Esophagus mucosa (tissue), 1 donor: Measurements from ENCODE around the gene MET. TPM values are rescaled to one million over a fixed set of nuclear protein-coding genes. Genes with fewer than 3 reads are reported as not detected.

ENCODE experiments used
- ATAC-seq: fragments of 200-7000 bp; cut with Tn5 transposase; one replicate; pipeline ENCODE4 v1.9.1; 2020
- total RNA-seq: library from RNA; stranded (reverse); gene quantifications from one replicate; pipeline ENCODE4 v1.2.4, GENCODE V29; 2023
- donor health status: DM: yes; HTN: yes; CAD: no.

Gene MET
- total RNA-seq, 1 donor from 2014 or later: 10.4 TPM

DNA sequence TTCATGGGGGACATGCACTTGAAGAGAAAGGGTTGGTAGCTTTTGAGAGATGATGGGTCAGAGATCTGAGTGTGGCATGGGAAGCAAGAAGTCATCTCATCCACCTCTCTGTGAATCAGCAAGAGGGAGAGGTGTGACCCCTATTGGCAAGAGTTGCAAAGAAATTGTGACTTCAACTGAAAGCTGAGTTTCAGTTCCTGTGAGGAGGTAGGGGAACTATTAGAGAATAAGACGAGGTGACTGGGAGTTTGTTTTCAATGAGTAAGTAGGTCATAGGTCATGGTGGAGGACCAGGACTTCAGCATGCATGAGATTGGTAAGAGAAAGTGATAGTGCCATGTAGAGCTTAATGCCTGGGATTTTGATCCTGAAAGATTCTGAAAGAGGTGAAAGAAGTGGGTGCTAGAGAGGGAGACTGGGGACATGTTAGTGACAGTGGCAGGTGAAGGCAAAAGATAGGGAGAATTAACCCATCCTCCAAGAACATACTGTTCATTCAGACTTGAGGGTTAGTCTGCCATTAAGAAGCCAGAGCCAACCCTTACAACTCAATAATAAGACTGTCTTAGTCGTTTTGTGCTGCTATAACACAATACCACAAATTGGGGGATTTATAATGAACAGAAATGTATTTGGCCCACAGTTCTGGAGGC, 114.9 kb downstream of the MET start:
- peak; percentile 70 for ATAC-seq

GRCh38 chr7:116787881-116788280, 115.9 kb downstream of the MET start:
- no peak for ATAC-seq

- no peak for ATAC-seq
Measured at GRCh38 chr7:116788572-116789197, 116.7 kb downstream of the MET start.

- ATAC-seq: no peak
Measured at GRCh38 chr7:116790025-116790424, 118.0 kb downstream of the MET start.

- peak; percentile 96 for ATAC-seq
Measured at GRCh38 chr7:116792813-116793212, 120.8 kb downstream of the MET start.

GRCh38 chr7:116793795-116794340, 121.9 kb downstream of the MET start:
- no peak for ATAC-seq

GRCh38 chr7:116796471-116796870, 124.5 kb downstream of the MET start:
- no peak for ATAC-seq

- ATAC-seq: peak; percentile 80
Measured at GRCh38 chr7:116797612-116798011, 125.6 kb downstream of the MET start.

GRCh38 chr7:116798232-116798631, 126.2 kb downstream of the MET start:
- ATAC-seq: no peak

DNA sequence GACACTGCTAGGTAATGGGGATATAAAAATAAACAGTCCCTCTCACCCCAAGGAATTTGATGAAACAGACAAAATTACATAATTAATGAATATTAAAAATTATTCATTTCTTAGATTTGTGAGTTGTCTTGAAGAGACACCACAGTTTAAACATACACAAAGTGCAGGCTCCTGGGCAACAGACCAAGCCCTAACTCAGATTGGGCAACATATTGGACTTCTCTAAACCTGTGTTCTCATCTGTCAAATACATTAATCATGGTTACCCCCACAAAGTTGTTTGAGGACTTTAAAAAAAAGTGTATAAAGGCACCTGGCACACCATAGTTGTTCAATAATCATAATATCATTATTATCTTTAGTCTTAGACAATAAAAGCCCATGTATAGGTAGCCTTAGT, 127.9 kb downstream of the MET start:
- no peak for ATAC-seq

- no peak for ATAC-seq
Measured at GRCh38 chr7:116800594-116800993, 128.6 kb downstream of the MET start.

GRCh38 chr7:116801092-116801710, 129.2 kb downstream of the MET start:
- peak; percentile 81 for ATAC-seq

DNA sequence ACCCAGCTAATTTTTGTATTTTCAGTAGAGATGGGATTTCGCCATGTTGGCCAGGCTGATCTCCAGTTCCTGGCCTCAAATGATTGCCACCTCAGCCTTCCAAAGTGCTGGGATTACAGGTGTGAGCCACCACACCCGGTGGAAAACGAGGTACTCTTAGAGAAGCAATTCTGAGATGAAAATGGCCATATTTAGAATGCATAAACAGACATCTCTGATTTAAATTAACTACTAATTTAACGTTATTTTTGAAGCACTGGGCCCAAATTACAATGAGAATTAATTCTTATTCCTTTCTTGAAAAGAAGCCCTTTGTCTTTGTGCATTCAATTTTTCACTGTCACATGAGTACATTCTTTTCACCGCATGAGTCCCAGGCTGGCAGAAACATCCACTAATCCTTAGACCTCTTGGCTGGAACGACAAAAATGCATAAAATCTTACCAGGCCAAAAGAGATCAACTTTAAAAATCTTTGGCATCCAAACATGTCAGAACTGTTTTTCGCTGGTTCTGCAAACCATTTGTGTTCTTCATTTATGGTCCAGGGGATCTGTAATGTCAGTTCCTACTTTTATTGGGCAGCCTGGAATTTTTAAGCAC, 130.2 kb downstream of the MET start:
- ATAC-seq: no peak

DNA sequence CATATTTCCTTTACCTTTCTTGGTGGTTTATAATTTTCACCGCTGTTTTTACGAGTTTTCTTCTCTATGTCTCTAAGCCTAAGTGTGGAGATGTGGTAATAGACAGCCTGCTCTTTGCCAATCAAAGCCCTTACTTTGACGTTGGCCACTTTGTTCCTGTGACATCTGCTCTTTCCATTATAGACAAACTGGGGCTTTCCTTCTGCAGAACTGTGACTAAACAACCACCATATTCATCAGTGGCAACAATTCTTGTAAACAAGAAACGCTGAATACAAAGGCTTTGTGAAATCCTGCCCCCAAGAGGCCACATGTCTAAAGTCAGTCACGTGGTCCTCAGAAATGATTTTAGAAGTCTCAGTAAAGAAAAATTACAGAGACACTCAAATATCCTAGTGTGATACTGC, 130.8 kb downstream of the MET start:
- peak; percentile 63 for ATAC-seq

- ATAC-seq: no peak
Measured at GRCh38 chr7:116804471-116804870, 132.5 kb downstream of the MET start.

GRCh38 chr7:116805100-116805544, 133.1 kb downstream of the MET start:
- ATAC-seq: no peak

GRCh38 chr7:116806046-116806944, 134.3 kb downstream of the MET start:
- ATAC-seq: no peak

- no peak for ATAC-seq
Measured at GRCh38 chr7:116807011-116807560, 135.1 kb downstream of the MET start.

- ATAC-seq: peak; percentile 75
Measured at GRCh38 chr7:116809636-116810266, 137.8 kb downstream of the MET start.

DNA sequence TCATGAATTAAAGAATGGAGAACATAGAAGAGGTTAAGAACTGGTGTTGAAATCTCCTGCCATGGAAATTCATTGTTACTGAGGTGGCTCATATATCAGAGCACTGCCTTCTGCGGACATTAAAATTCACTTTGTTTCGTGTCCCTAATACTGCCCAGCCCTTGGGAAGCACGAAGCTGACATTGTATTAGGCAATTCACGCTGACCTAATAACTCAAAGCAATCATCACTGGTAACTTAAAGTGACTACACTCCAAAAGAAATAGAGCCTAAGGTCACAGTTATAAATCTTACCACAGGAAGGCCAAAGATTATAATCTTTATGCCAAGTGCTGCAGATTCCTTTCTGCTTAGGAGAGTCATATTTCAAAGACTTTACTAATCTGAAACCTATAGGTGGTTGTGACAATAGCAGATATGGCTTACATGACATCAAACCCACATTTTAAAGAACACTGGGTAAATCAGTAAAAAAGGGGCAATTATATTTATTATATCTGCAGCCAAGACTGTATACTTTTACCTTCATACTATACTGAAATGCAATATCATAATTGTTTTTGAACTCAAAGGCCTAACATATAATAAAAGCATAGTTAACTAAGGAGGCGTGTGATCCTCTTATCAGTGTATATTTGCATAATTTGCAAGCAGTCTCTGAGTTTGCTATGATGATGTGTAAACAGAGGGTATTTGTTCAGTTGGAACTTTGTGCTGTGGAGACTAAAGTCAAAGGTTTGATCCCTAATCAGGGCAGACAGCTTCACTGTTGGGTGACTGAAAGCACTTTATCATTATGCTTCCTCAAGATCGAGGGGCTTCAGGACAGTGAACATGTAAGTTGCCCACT, 138.5 kb downstream of the MET start:
- ATAC-seq: no peak
